Stimulated activated CD4-positive, alpha-beta T cell treated with anti-CD3 and anti-CD28 coated beads, Interleukin-2, amount 100 ng/mL, for 24 hours (primary cell): Measurements from ENCODE around the gene PRR19.

Experiments used
- DNase-seq, 2 donors: peaks; one replicate each; pipeline ENCODE4 v3.0.0-alpha.2; 2020

PRR19 gene

DNA sequence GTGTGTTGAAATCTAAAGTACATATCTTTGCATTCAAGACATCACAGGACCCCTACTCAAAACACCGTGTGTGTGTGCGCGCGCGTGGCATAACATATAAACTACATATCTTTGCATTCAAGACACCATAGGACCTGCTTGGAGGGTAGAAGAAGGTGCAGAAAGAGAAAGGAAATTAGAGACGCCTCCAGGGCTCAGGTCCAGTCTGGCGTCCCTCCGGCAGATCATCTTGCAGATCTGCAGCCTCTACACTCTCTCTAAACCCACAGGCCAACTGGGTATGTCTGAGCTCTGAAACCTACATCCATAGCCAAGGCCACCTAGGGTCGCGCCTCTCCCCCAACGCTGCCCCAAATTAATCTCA, 1.2 kb downstream of the PRR19 start:
- DNase-seq = no peak

DNA sequence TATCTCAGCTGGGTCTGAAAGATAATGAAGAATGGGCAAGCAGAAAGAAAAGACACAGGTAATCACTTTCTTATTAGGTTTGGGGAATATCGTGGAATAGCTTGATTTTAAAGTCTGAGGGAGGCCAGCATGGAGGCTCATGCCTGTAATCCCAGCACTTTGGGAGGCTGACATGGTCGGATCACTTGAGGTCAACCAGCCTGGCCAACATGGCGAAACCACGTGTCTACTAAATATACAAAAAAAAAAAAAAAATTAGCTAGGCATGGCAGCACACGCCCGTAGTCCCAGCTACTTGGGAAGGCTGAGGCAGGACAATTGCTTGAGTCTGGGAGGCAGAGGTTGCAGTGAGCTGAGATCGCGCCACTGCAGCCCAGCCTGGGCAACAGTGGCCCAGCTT, 1.9 kb downstream of the PRR19 start:
- no peak for DNase-seq

DNA sequence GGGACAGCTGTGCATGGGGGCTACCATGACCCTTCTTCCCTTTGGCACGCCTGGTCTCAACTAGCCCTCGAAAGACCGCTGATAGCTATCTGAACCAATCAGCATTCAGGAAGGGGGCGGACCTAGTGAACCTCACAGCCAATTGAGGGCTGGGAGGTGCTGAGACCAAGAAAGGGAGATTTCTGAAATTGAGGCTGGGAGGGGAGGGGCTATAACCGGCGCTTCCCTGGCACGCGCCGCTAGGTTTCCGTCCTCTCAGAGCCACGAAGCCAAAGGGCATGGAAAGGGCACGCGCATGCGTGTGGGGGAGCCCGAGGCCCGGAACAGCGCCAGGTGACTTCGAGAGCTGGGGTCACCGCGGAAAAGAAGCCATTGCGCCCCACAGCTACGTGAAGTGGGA, 4.7 kb downstream of the PRR19 start:
- no peak for DNase-seq

DNA sequence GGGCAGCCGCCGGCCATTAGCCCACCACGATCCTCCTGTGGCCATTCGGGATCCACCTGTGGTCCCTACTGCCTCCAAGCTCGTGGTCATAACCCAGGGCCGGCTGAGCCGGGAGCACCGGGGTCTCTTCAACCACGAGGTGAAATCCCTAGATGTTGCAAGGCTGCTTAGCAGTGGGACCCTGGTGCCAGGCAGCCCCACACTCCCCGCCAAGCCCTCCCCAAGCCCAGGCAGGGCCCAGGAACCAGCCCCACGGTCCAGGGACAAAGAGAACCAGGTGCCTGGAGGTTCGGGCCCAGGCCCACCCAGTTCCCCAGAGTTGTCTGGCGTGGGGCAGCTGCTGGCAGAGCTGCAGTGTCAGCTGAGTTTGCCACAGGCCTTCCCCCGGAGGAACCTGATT, 7.8 kb downstream of the PRR19 start:
- no peak for DNase-seq

DNA sequence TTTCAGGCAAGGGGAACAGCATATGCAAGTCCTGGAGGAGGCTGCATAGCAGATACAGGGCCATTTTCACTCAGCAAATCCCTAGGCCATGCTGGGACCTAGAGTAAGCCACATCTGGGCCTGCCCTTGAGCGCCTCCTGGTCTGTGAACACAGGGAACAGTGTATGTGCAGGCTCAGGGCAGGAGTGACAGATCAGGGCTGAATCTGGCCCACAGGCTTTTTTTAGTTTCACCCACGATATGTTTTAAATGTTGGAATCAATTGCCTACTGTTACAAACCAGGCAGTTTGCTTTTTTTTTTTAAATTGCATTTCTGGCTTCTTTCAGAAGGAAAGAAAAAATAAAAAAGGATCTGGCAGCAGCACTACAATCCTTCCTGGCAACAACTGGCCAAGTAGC, 9.7 kb downstream of the PRR19 start:
- no peak for DNase-seq

DNA sequence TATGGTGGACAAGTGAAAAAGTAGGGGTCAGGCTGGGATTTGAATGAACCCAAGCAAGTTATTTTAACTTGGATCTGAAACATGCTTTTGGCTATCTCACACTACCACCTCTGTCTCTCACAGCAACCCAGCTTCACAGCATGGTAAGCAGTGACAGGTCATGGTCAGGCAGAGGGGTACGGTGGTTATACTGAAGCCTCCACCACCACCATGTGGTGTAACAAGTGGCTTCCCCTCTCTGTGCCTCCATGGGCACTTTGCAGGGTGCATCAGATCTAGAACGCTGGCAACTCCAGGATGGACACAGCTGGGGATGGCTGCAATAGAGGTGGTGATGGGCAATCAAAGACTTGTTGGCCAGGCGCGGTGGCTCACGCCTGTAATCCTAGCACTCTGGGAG, 10.4 kb downstream of the PRR19 start:
- DNase-seq = no peak

DNA sequence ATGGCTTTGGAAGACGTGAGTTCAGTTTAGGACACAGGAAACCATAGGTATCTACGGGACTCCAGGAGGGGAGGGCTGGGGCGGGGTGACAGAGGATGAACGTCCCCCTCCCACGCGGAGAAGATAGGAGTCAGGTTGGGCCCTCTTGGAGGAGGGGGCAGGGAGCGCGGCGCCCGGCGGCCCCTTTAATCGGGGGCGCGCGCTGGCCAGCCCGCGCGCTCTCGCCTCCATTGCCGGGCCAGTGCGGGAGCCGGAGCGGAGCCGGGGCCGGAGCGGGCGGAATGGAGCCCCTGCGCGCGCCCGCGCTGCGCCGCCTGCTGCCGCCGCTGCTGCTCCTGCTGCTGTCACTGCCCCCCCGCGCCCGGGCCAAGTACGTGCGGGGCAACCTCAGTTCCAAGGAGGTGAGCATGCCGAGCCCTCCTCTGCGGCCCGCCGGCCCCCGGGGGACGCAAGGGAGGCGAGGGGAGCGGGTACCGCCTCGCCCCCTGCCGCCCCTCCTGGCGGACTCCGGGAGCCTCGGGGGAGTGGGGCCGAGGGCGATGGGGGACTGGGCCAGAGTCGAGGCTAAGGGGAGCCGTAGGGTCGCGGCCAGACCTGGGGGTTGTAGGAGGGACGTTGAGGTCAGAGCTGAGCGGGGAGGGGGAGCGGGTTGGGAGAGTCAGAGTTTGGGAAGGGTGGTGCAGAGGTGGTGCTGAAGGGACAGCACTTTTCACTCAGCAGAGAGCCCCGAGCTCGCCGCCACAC, 11.3 kb downstream of the PRR19 start, which contains the start of gene TMEM145:
TSS of gene TMEM145 (plus strand) at position 214 of the 744 bp plus-strand sequence. CDS start at position 282, 68 bp downstream.
- peak; percentile 46 to 60 for DNase-seq

DNA sequence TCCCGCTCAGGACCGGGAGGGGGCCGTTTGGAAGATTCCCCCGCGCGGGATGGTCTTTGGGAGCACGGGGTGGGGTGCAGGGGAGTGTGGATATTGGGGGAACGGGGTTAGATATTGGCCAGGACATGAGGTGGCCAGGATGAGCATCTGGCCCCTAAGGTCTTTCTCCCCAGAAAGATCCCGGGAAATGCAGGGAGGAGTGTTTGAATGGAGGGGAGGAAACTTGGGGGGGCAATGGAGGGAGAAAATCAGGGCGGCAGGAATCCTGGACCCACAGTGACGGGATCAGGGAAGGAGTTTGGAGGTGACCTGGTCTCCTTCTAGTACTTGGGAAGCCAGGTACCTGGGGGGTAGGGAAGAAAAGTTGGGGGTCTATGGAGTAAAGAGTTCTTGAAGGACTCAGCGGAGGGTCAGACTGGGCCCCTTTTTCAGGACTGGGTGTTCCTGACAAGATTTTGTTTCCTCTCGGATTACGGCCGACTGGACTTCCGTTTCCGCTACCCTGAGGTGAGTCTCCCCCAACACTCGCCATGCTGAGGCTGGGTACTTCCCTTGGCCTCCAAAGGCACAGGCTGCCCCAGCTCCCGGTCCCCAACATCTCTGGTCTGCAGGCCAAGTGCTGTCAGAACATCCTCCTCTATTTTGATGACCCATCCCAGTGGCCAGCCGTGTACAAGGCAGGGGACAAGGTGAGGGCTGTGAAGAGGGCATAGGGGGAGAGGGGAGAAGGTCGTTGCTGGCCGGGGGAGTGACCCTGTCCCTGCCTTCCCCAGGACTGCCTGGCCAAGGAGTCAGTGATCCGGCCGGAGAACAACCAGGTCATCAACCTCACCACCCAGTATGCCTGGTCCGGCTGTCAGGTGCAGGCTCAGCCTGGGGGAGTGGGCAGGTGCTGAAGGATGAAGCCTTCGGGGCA, 12.2 kb downstream of the PRR19 start:
- no peak for DNase-seq

DNA sequence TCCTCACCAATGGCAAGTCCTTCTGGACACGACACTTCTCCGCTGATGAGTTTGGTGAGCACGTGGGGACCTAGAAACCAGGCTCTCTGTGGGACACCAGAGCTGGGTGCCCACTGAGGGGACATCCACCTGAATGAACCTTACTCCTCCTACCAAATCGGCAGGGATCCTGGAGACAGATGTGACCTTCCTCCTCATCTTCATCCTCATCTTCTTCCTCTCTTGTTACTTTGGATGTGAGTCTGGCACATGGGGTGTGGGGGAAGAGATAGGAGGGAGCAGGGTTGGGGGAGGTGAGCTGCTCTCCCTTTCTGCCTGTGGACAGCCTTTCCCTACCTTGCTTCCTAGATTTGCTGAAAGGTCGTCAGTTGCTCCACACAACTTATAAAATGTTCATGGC, 13.1 kb downstream of the PRR19 start:
- DNase-seq = no peak

DNA sequence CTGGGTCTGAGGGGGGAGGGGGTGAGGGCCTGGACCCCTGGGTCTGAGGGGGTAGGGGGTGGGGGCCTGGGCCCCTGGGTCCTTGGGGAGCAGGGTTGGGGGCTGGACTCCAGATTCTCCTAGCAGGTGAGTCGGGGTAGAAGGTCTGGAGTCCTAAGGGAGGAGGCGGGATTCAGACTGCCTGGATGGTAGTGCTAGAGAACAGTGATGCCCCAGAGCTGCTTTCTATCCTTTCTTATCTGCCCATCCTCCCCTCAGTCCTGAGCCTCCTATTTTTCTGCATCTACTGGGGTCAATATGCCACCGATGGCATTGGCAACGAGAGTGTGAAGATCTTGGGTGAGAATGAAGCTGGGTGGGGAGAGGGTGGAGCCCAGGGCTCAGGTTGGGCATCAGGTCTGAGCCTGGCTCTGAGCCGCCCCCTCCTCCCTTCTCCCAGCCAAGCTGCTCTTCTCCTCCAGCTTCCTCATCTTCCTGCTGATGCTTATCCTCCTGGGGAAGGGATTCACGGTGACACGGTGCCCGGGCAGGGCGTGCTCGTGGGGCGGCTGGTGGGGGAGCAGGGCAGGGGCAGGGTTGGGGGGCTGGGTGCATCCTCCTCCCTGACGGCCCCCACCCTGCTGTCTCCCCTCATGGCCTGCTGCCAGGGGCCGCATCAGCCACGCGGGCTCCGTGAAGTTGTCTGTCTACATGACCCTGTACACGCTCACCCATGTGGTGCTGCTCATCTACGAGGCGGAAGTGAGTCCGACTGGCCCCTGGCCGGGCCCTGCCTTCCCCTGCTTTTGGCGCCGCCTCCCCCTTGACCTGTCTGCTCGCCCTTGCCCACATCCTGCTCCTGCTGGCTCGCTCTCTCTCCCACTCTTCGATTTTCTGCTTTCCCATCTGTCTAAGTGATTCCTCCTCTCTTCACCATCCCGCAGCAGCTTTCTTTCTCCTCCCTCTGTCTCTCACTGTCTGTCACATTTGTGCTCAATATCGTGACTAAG, 14.6 kb downstream of the PRR19 start:
- no peak for DNase-seq

DNA sequence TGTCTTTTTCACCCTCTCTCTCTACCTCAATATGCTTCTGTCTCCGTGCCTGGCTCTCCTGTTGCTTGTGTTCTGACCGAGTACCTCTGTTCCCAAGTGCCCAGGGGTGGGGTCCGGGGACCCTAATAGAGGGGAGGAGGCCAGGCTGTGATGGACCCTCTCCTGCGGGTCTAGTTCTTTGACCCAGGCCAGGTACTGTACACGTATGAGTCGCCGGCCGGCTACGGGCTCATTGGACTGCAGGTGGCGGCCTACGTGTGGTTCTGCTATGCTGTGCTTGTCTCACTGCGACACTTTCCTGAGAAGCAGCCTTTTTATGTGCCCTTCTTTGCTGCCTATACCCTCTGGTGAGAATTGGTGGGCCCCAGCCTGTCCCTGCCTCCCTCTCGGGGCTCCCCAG, 15.6 kb downstream of the PRR19 start:
- no peak for DNase-seq

DNA sequence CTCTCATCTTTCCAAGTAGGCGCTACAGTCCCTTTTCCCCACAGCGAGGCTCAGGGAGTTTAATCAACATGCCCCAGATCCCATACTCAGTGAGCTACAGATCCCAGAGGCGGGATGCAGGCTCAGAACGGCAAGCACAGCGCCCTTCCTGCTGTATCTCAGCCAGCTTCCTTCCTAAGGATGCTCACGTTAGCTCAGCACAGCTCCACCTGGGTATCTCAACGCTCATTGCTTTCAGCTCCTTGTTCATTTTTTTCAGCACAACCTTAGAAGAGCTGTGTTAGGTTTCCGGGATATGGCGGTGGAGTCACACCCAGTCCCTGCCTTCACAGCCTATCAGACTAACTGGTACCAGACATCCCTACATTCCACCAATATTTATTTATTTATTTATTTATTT, 20.4 kb downstream of the PRR19 start:
- DNase-seq = no peak

DNA sequence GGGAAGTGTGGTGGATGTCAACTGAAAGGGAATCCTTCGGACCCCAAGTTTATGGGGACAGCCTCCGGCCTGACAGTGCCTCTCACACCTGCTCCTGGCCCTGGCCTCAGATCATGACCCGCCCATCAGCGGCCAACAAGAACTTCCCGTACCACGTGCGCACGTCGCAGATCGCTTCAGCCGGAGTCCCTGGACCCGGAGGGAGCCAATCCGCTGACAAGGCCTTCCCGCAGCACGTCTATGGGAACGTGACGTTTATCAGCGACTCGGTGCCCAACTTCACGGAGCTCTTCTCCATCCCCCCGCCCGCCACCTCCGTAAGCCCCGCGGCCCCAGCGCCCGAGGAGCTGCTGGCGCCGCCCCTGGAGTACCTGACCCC, 21.5 kb downstream of the PRR19 start:
- no peak for DNase-seq

DNA sequence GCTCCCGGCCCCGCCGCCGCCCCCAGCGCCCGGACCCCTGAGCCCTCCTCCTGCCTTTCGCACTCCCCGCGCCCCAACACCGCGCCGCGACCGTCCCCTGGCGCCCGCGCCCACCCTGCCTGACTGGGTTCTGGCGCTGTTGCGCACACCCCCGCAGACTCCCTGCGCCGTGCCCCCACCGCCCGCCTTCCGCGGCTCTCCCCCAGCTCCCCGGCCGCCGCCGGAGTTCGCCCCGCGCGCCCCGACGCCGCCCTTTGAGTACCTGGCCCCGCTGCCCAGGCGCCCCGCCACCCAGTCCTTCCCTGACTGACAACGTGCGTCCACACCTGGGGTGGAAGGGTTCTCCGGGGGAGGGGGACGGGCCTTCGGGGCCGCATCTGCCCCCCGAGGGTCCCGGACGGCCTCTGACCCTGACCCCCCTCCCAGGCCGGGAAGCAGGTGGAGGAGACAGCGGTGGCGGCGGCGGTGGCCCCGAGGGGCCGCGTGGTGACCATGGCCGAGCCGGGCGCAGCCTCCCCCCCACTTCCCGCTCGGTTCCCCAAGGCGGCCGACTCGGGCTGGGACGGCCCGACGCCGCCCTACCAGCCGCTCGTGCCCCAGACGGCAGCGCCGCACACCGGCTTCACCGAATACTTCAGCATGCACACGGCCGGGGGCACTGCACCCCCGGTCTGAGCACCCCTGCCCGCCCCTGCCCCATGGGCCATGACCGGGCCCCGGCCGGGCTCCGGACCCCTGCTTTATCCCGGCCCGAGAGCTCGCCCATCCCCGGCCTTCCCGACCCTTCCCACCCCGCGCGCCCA, 22.1 kb downstream of the PRR19 start:
- DNase-seq = peak in 1 of 2 donors; percentile 27

DNA sequence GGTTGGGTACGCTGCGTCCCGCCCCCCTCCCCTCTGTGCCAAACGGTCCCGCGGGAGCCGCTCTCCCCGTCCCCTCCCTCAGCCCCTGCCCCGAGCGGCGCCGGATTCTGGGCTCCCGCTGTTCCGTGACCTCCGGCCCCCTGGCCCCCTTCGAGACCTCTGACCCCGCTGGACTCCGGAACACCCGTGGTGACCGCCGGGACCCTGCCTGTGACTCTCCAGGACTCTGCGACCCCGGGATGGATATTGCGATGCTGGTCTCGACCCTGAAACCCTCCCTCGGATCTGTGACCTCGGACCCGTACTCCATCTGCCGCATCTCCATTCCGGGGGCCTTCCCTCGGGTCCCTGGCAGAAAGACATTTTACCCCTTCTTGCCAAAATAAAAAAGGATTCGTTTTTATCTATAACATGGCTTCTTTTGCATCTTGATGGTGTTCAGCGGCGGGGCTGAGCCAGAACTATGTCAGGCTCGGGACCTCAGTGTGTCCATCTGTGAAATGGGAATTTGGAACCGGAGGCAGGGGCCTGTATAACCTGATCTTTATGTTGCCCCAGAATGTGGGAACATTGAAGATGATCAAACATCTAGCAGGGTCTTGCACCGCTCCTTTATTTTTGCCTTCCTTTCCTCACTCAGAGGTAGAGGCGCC, 22.8 kb downstream of the PRR19 start:
- DNase-seq = no peak

DNA sequence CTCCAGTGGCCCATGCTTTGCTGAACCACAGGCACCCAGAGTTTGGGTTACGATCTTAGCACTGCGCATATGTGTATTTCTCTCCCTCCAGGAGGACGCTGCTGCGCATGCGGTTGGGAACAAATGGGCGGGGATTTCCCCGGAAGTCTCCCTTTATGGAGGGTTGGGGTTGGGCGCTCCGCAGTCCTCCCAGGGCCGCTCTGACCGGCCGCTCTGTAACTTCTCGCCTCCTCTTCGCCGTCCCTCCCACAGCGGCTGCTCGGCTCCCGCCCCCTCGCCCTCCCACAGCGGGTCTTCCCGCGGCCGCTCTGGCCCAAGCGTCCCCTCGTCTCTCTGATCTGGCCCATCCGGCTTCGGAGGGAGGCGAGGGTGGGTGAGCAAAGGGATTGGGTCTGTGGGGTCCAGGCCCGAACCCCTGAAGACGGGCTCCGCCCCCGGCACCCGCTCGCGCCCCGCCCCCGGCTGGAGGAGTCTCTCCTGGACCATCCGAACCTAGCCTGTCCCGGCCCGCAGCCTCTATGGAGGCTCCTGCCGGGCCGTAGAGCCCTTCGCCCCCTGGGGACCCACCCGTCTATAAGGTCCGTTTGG, 23.5 kb downstream of the PRR19 start, which contains the start of gene MEGF8:
TSS of gene MEGF8 (plus strand) at position 328 of the 588 bp plus-strand sequence. CDS start 609 bp downstream, outside the sequence.
- DNase-seq = peak; percentile 98 to 99

DNA sequence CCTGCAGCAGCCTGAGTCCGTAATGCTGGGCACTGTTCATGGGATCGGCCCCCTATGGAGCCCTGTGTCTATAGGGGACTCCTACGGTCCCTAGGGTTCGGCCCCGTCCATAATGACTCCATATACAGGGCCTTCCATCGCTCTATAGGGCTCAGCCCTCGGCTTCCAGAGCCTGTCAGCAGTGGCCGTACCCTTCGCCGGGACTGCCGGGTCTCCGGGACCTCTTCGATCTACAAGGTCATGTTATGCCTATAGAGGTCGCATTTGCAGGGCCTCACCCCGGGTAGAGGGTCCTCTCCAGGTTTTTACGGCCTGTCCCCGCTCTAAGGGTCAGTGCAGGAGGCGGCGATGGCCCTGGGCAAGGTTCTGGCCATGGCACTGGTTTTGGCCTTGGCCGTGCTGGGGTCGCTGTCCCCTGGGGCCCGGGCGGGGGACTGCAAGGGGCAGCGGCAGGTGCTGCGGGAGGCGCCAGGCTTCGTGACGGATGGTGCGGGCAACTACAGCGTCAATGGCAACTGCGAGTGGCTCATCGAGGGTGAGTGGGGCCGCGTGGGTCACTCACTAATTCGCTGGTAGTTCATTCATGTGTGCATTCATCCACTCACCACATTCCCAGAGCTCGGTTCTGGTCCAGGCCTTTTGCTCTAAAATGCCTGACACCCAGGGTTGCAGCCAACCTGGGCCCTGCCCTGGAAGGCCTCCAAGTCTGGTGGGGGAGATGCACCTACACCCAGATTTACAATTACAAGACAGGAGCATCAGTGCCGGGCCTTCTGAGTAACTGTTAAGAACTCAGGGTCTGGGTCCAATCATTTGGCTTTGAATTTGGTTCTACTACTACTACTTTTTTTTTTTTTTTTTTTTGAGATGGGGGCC, 24.2 kb downstream of the PRR19 start:
- peak; percentile 31 to 40 for DNase-seq

DNA sequence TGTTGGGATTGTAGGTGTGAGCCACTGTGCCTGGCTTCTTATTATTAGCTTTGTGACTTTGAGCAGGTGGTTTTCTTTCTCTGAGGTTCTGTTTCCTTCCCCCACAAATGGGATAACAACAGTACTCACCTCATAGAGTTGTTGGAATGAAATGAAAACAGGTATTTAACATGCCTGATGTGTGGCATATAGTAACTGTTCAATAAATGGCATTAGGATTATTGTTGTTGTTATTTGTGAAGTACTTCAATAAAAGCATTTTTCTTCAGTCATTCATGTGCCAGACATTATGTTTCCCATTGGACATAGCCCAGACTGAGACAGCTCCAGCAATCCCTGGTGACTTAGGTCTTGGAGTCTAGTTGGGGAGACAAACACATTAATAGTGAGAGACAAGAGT, 25.0 kb downstream of the PRR19 start:
- DNase-seq = no peak

DNA sequence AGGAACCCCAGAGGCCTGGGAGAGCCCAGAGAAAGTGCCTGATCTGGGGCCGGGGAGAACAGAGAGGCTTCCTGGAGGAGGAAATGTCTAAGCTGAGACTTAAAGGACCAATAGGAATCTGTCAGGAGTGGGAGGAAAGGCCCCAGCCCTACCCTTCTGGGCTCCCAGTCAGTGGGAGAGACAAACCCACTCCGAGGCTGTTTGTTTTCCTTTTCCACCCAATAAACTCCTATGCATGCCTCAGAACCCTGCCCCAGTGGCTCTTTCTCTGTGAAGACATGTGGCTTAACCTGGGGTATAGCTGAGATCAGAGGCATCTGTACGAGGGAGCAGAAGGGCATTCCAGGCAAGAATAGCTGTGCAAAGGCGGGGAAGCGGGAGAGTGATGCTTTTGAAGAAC, 25.4 kb downstream of the PRR19 start:
- DNase-seq = no peak

DNA sequence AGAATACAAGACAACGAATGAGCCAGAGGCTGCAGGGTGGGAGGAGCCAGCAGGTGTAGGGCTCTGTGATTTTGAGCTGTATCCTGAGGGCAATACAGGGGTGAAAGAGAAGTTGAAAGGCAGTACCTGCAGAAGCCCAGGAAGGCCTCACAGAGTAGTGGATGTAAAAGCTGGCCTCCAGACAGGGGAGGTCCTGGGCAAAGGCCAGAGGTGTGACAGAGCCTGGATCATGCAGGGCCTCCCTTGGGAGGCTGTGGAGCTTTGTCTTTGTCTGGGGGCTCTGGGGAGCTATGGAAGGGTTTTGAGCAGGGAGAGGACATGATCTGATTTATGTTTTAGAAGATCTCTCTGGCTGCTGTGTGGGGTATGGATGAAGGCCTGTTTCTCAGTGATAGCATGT, 26.2 kb downstream of the PRR19 start:
- DNase-seq = no peak
